ENCODE data around the gene C4orf50. TPM values are rescaled to one million over a fixed set of nuclear protein-coding genes. Genes with fewer than 3 reads are reported as not detected.

C4orf50 gene
- total RNA-seq, 1 donor from 2014 or later, result 0.05 TPM

DNA sequence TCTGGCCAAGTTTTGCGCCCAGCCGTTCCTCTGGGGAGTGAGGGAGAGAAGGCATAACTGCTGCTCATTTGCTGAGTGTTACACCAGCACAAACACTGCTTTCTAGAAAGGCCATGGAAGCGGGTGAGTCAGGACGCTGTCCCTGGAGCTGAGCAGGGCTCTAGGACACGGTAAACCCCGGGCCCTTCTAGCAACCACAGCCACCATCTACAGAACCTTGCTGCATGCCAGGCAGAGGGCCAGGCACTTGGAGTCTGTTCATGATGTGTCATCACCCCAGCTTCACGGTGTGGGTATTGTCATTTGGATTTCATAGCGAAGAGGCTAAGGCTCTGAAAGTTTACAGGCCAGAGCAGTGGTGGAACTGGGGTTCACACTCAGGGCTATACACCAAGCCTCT lies 31.8 kb upstream of the C4orf50 start:
- DNase-seq (ENCODE audit: low spot score), result no peak
- Mint-ChIP-seq H3K27ac (ENCODE audit: unreplicated experiment) (no peak overlapping the region), H3K9me3 (ENCODE audit: unreplicated experiment) (no peaks in the 10 kb centered on the region), H3K4me1 (ENCODE audit: unreplicated experiment) (peaks cover 11% of the 10 kb centered on the region), H3K36me3 (ENCODE audit: low read depth, unreplicated experiment) (no peaks in the 10 kb centered on the region), H3K4me3 (ENCODE audit: unreplicated experiment) (no peak overlapping the region), H3K27me3 (ENCODE audit: unreplicated experiment) (peaks cover 4% of the 10 kb centered on the region)
- TF ChIP-seq, protein P1, sequence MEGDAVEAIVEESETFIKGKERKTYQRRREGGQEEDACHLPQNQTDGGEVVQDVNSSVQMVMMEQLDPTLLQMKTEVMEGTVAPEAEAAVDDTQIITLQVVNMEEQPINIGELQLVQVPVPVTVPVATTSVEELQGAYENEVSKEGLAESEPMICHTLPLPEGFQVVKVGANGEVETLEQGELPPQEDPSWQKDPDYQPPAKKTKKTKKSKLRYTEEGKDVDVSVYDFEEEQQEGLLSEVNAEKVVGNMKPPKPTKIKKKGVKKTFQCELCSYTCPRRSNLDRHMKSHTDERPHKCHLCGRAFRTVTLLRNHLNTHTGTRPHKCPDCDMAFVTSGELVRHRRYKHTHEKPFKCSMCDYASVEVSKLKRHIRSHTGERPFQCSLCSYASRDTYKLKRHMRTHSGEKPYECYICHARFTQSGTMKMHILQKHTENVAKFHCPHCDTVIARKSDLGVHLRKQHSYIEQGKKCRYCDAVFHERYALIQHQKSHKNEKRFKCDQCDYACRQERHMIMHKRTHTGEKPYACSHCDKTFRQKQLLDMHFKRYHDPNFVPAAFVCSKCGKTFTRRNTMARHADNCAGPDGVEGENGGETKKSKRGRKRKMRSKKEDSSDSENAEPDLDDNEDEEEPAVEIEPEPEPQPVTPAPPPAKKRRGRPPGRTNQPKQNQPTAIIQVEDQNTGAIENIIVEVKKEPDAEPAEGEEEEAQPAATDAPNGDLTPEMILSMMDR (IDR thresholded peaks at IDR 0.05; ENCODE audit: unreplicated experiment), result no peak

DNA sequence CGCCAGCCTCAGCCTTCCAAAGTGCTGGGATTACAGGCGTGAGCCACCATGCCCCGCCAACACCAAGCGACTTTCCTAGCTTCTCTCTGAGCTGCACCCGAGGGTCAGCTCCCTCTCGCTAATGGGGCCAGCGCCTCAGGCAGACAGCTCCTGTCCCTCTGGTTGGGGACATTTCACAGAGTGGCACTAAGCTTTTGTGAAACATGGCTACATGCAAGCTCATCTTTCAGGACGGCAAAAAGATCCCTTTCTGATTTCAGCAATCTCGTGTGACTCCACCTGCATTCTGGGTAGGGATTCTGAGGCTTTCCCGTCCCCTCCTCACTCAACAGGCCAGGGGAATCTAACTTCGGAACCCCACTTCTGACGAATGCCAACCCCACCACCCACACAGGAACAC lies 31.0 kb upstream of the C4orf50 start:
- H3K27ac Mint-ChIP-seq (ENCODE audit: unreplicated experiment), result no peak overlapping the region
- H3K36me3 Mint-ChIP-seq (ENCODE audit: low read depth, unreplicated experiment), result no peaks in the 10 kb centered on the region
- H3K9me3 Mint-ChIP-seq (ENCODE audit: unreplicated experiment), result no peaks in the 10 kb centered on the region
- DNase-seq (ENCODE audit: low spot score), result no peak
- H3K4me1 Mint-ChIP-seq (ENCODE audit: unreplicated experiment), result peaks cover 11% of the 10 kb centered on the region
- H3K4me3 Mint-ChIP-seq (ENCODE audit: unreplicated experiment), result no peak overlapping the region
- H3K27me3 Mint-ChIP-seq (ENCODE audit: unreplicated experiment), result peaks cover 5% of the 10 kb centered on the region
- TF ChIP-seq, protein P1 (IDR thresholded peaks at IDR 0.05; ENCODE audit: unreplicated experiment), result no peak

DNA sequence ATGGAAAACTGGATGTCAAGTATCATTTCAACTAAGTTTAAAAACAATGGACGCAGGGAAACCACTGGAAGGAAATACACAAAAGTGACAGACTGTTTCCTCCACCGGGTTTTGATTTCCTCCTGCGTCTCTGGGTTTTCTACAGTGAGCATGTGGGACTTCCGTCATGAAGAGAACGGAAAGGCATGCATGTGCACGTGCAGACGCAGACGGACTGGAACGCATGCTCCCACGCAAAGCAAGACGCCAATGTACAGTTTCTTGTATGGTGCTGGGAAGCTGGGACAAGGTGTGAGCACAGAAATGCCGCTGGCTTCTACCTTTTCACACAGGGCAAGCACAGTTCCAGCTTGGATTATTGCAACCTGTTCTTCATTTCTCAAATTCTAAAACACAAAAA lies 30.3 kb upstream of the C4orf50 start:
- DNase-seq (ENCODE audit: low spot score), result no peak
- Mint-ChIP-seq H3K4me3 (ENCODE audit: unreplicated experiment) (no peak overlapping the region), H3K9me3 (ENCODE audit: unreplicated experiment) (no peaks in the 10 kb centered on the region), H3K27me3 (ENCODE audit: unreplicated experiment) (peaks cover 6% of the 10 kb centered on the region), H3K4me1 (ENCODE audit: unreplicated experiment) (peaks cover 11% of the 10 kb centered on the region), H3K36me3 (ENCODE audit: low read depth, unreplicated experiment) (no peaks in the 10 kb centered on the region), H3K27ac (ENCODE audit: unreplicated experiment) (no peak overlapping the region)
- TF ChIP-seq, protein P1 (IDR thresholded peaks at IDR 0.05; ENCODE audit: unreplicated experiment), result no peak

DNA sequence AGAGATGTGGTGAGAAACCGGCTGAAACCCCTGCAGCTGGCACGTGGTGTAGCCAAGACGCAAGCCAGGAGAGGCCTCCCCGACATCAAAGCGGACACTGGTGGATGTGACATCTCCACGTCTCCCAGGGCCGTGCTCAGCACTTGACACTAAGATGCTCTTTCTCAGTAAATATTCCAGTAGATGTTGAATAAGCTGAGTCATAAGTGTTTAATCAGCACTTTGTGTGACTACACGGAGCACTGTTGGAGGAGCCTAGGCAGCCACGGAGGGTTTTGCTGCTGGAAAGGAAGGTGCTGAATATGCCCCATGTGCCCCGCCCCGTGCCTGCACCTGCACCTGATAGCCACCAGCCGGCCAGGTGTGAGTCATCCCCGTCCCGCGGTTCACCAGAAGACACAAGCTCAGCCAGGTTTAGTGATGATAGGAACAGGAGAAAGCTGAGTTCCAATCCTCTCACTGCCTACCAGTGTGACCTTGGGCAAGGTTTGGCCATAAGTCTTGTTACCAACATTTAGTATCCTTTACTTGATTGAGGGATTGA lies 29.0 kb upstream of the C4orf50 start:
- Mint-ChIP-seq H3K36me3 (ENCODE audit: low read depth, unreplicated experiment) (no peaks in the 10 kb centered on the region), H3K9me3 (ENCODE audit: unreplicated experiment) (no peaks in the 10 kb centered on the region), H3K4me1 (ENCODE audit: unreplicated experiment) (peaks cover 11% of the 10 kb centered on the region), H3K27ac (ENCODE audit: unreplicated experiment) (no peak overlapping the region), H3K27me3 (ENCODE audit: unreplicated experiment) (peaks cover 8% of the 10 kb centered on the region), H3K4me3 (ENCODE audit: unreplicated experiment) (no peak overlapping the region)
- DNase-seq (ENCODE audit: low spot score), result no peak
- TF ChIP-seq, protein P1 (IDR thresholded peaks at IDR 0.05; ENCODE audit: unreplicated experiment), result no peak

DNA sequence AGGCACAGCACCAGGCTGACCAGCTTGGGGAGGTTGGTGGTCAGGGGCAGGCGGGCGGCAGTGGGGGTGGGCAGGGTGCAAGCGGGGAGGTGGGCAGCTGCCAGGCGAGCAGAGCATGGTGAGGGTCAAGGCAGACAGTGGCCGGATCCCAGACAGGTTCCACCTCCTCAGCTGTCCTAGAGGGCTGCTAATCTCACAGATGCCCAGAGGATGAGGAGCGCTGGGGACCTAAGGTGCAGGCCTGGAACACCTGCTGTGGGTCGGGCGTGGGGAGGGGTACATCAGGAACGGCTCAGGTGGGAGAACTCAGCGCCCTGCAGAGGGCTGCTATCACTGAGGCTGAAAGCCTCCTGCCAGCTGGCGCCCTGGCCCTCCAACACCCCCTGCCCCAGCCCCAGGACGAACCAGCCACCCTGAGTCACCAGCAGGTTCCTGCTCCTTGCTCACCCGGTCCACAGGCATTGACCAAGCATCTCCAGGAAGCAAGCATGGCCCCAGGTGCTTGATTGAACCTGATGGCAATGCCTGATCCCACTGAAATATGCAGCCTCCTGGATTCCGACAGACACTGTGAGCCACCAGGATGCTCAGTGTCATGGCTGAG lies 28.4 kb upstream of the C4orf50 start:
- no peaks in the 10 kb centered on the region for H3K36me3 Mint-ChIP-seq (ENCODE audit: low read depth, unreplicated experiment)
- H3K27ac Mint-ChIP-seq (ENCODE audit: unreplicated experiment), result no peak overlapping the region
- H3K4me1 Mint-ChIP-seq (ENCODE audit: unreplicated experiment), result peaks cover 11% of the 10 kb centered on the region
- TF ChIP-seq, protein P1 (IDR thresholded peaks at IDR 0.05; ENCODE audit: unreplicated experiment), result no peak
- no peak overlapping the region for H3K4me3 Mint-ChIP-seq (ENCODE audit: unreplicated experiment)
- DNase-seq (ENCODE audit: low spot score), result no peak
- no peaks in the 10 kb centered on the region for H3K9me3 Mint-ChIP-seq (ENCODE audit: unreplicated experiment)
- H3K27me3 Mint-ChIP-seq (ENCODE audit: unreplicated experiment), result peaks cover 10% of the 10 kb centered on the region
